GM12878 (cell line): Measurements from ENCODE around the gene PKM. TPM values are rescaled to one million over a fixed set of nuclear protein-coding genes. Genes with fewer than 3 reads are reported as not detected.
A peak's percentile ranks its signal among the peaks of the same experiment; 100 is the strongest.

Experiments
- ATAC-seq: fragments of 200-7000 bp; cut with Tn5 transposase; 3 replicates; pipeline ENCODE4 v1.9.1; 2020; ENCODE audit warnings: mild to moderate bottlenecking, moderate library complexity
- BruUV-seq: library from RNA; stranded (reverse); fragments of 400-500 nt; replicated peaks from 2 replicates; lab custom pipeline; 2021; lab: Mats Ljungman, UMichigan
- CTCF ChIA-PET: fragments of 300-600 bp; sonication (Branson Sonifier 250); formaldehyde crosslinking; extraction: SDS; loops from one replicate; lab custom pipeline; 2021; ENCODE audit warnings: inconsistent platforms; lab: Yijun Ruan, JAX
- POLR2A ChIA-PET: fragments of 350-600 bp; formaldehyde crosslinking; extraction: SDS; loops from one replicate; lab custom pipeline; 2021; ENCODE audit warnings: inconsistent platforms; lab: Charles Lee
- RAD21 ChIA-PET: fragments of 300-600 bp; sonication (Branson Sonifier 250); formaldehyde crosslinking; loops from one replicate; lab custom pipeline; 2023; ENCODE audit warnings: antibody characterized with exemption; ENCODE audit not compliant: unreplicated experiment; lab: Charles Lee
- SMC1A ChIA-PET: fragments of 300-600 bp; sonication (Branson Sonifier 250); formaldehyde crosslinking; loops from one replicate; lab custom pipeline; 2023; ENCODE audit not compliant: unreplicated experiment, uncharacterized antibody; lab: Charles Lee
- DNase-seq: peaks from one replicate; pipeline ENCODE4 v3.0.0-alpha.2; 2011; ENCODE audit warnings: low read depth, low spot score
- FAIRE-seq: peaks from 3 replicates; lab custom pipeline; 2011; peaks lifted over from hg19 to GRCh38; lab: Jason Lieb, UNC
- H2AFZ ChIP-seq: 2 replicates; pipeline ENCODE4 v1.6.0; 2011; ENCODE audit warnings: low read depth, low read length, control low read depth; ENCODE audit not compliant: control insufficient read depth
- H3K27ac ChIP-seq: 2 replicates; pipeline ENCODE4 v1.5.1; 2011; ENCODE audit warnings: control low read depth; ENCODE audit not compliant: control insufficient read depth, insufficient read depth
- H3K27me3 ChIP-seq, 2 experiments: replicated peaks in 1 of 2; 2 replicates each; pipeline versions ENCODE4 v1.6.0 to v1.6.1; 2011; ENCODE audit warnings: low read length in 1 of 2; ENCODE audit not compliant: control insufficient read depth in 2 of 2, insufficient read depth in 2 of 2
- H3K36me3 ChIP-seq, 2 experiments: 2 replicates each; pipeline ENCODE4 v1.5.1; 2011; ENCODE audit warnings: low read length in 1 of 2; ENCODE audit not compliant: control insufficient read depth in 2 of 2, insufficient read depth in 2 of 2
- H3K4me1 ChIP-seq: 2 replicates; pipeline ENCODE4 v1.6.1; 2011; ENCODE audit warnings: mild to moderate bottlenecking, low read length, moderate library complexity, mixed read lengths; ENCODE audit not compliant: control insufficient read depth, insufficient read depth
- H3K4me2 ChIP-seq: 2 replicates; pipeline ENCODE4 v1.6.0; 2011; ENCODE audit warnings: control low read depth; ENCODE audit not compliant: control insufficient read depth, insufficient read depth
- H3K4me3 ChIP-seq: fragments of 200-600 bp; sonication (generic); 2 replicates; pipeline ENCODE4 v1.5.1; 2016
- H3K79me2 ChIP-seq: 2 replicates; pipeline ENCODE4 v1.6.0; 2011; ENCODE audit warnings: low read length; ENCODE audit not compliant: control insufficient read depth, insufficient read depth
- H3K9ac ChIP-seq: 2 replicates; pipeline ENCODE4 v1.8.0; 2011; ENCODE audit warnings: low read length, control low read depth, mixed read lengths; ENCODE audit not compliant: control insufficient read depth, insufficient read depth
- H3K9me3 ChIP-seq: replicated peaks from 3 replicates; pipeline ENCODE4 v1.5.1; 2011; ENCODE audit warnings: mild to moderate bottlenecking, low read length; ENCODE audit not compliant: control insufficient read depth, insufficient read depth
- H4K20me1 ChIP-seq: 2 replicates; pipeline ENCODE4 v1.6.0; 2011; ENCODE audit not compliant: control insufficient read depth, insufficient read depth
- BCL11A ChIP-seq: IDR thresholded peaks from 2 replicates; pipeline ENCODE4 v1.6.1; 2011; ENCODE audit warnings: low read depth, low read length
- BHLHE40 ChIP-seq, 2 experiments: fragments of 450-650 bp in 1 of 2; IDR thresholded peaks; 2 replicates each; pipeline ENCODE4 v1.6.1; 2011 to 2017; ENCODE audit warnings: low read depth in 2 of 2, borderline replicate concordance in 1 of 2, improper control_type of control experiment in 1 of 2, low read length in 1 of 2, mild to moderate bottlenecking in 1 of 2
- BRCA1 ChIP-seq: IDR thresholded peaks from 2 replicates; pipeline ENCODE4 v1.6.1; 2011; ENCODE audit warnings: low read depth, low read length, improper control_type of control experiment
- CBX3 ChIP-seq: fragments of 200-600 bp; sonication (generic); IDR thresholded peaks from 2 replicates; pipeline ENCODE4 v1.6.1; 2016; ENCODE audit warnings: low read depth, borderline replicate concordance
- CHD2 ChIP-seq: IDR thresholded peaks from 2 replicates; pipeline ENCODE4 v1.6.1; 2011; ENCODE audit warnings: low read depth, low read length, improper control_type of control experiment, borderline replicate concordance
- CREB1 ChIP-seq: IDR thresholded peaks from 2 replicates; pipeline ENCODE4 v1.6.1; 2012; ENCODE audit warnings: low read depth, mild to moderate bottlenecking, inconsistent platforms
- EZH2 ChIP-seq: IDR thresholded peaks from 2 replicates; pipeline ENCODE4 v1.6.1; 2012; ENCODE audit warnings: low read depth, mild to moderate bottlenecking, control low read depth, inconsistent platforms, low read length, borderline replicate concordance; ENCODE audit not compliant: control insufficient read depth
- FOXK2 ChIP-seq: fragments of 450-650 bp; IDR thresholded peaks from 2 replicates; pipeline ENCODE4 v1.6.1; 2017; ENCODE audit warnings: mild to moderate bottlenecking, moderate library complexity
- IKZF1 ChIP-seq: fragments of 450-650 bp; conservative IDR thresholded peaks from 2 replicates; pipeline ENCODE4 v1.6.1; 2017; ENCODE audit warnings: antibody characterized with exemption, mild to moderate bottlenecking
- NFYB ChIP-seq: IDR thresholded peaks from 2 replicates; pipeline ENCODE4 v1.6.1; 2011; ENCODE audit warnings: low read depth, mild to moderate bottlenecking, low read length, improper control_type of control experiment, moderate library complexity; ENCODE audit not compliant: insufficient read depth
- SIX5 ChIP-seq: IDR thresholded peaks from 2 replicates; pipeline ENCODE4 v1.6.1; 2011; ENCODE audit warnings: mild to moderate bottlenecking, low read depth, low read length, moderate library complexity; ENCODE audit not compliant: severe bottlenecking
- SMARCA5 ChIP-seq: fragments of 450-650 bp; IDR thresholded peaks from 2 replicates; pipeline ENCODE4 v1.6.1; 2017; ENCODE audit warnings: mild to moderate bottlenecking
- SUZ12 ChIP-seq: fragments of 200-600 bp; sonication (generic); IDR thresholded peaks from one replicate; pipeline ENCODE4 v1.6.1; 2018; ENCODE audit warnings: antibody characterized with exemption, mild to moderate bottlenecking; ENCODE audit not compliant: unreplicated experiment
- TCF12 ChIP-seq: IDR thresholded peaks from 2 replicates; pipeline ENCODE4 v1.6.1; 2011; ENCODE audit warnings: low read depth, mild to moderate bottlenecking, low read length
- ZBTB11 ChIP-seq: fragments of 450-650 bp; formaldehyde crosslinking; IDR thresholded peaks from 2 replicates; pipeline ENCODE4 v1.5.0; 2022; ENCODE audit warnings: mild to moderate bottlenecking, missing genetic modification characterization
- ZSCAN29 ChIP-seq: fragments of 450-650 bp; IDR thresholded peaks from 2 replicates; pipeline ENCODE4 v1.6.1; 2017; ENCODE audit warnings: mild to moderate bottlenecking, moderate library complexity
- WGBS: methylation state at CpG from one replicate; pipeline ENCODE4 v1.1.6; 2016; ENCODE audit warnings: low lambda C conversion rate; ENCODE audit not compliant: insufficient replicate concordance, insufficient coverage; ENCODE audit errors: missing lambda C conversion rate; 5-methylcytosine and 5-hydroxymethylcytosine counted together
- in situ Hi-C: fragments of 300-500 bp; cut with MboI; formaldehyde crosslinking; loops from 9 replicates; pipeline ENCODE4 v1.14.3; 2018; ENCODE audit warnings: mixed read lengths
- intact Hi-C: fragments of 100-400 bp; cut with micrococcal nuclease; formaldehyde crosslinking; loops from one replicate; pipeline ENCODE4 v1.14.2; 2022; ENCODE audit not compliant: unreplicated experiment
- polyA plus RNA-seq, 11 experiments: library from polyadenylated mRNA; depleted of rRNA in 4 of 11; unstranded in 6 of 11; stranded (reverse) in 5 of 11; fragments of >200 nt; fragmentation: Nextera tagmentation in 4 of 11; fragmentation: Illumina TruSeq in 1 of 11; extraction: Ambion mirVana in 4 of 11; extraction: Trizol in 1 of 11; gene quantifications; 1 replicate in 1 of 11; 2 replicates in 10 of 11; pipeline versions ENCODE4 v1.2.1 to v1.2.3, GENCODE V29; 2011 to 2016; ENCODE audit warnings: inconsistent platforms in 2 of 11, missing spikeins in 2 of 11, low read depth in 1 of 11
- total RNA-seq, 4 experiments: library from RNA; depleted of rRNA in 3 of 4; stranded (reverse); fragments of >200 nt in 3 of 4; fragmentation: Illumina TruSeq in 1 of 4; extraction: Trizol in 1 of 4; gene quantifications; 2 replicates each; pipeline versions ENCODE4 v1.2.1 to v1.2.3, GENCODE V29; 2013 to 2021

PKM gene
- total and polyA plus RNA-seq, 10 of the 15 experiments (the other 5 are each of a cell fraction or from before 2014, with no cell fraction given), result 491 to 2,011 (median 1,433) TPM

- no peak for TF ChIP-seq ZBTB11 (CRISPR knock-in tag)
- TF ChIP-seq TCF12, result no peak
- TF ChIP-seq EZH2, result no peak
- TF ChIP-seq CHD2, result no peak
- no peak for TF ChIP-seq SMARCA5
- TF ChIP-seq CBX3, result no peak
Observed at GRCh38 chr15:72237853-72238224, 6.8 kb upstream of the PKM start (continued).

- no peaks in the 10 kb centered on the region for H3K27me3 ChIP-seq
- peaks cover 3% of the 10 kb centered on the region for H3K79me2 ChIP-seq
- SMC1A ChIA-PET, result interaction anchor here (0.8 to 1.4 kb wide), 3 partner anchors 9 to 37 kb away, joined by 3 to 4 read pairs (median 4); no protein-coding TSS in a partner anchor
- peak; percentile 51 for DNase-seq
- 0% methylated on average over 3 of the region's 3 CpGs for WGBS
- H4K20me1 ChIP-seq, result no peaks in the 10 kb centered on the region
- peak; percentile 96 for ATAC-seq
- H3K4me1 ChIP-seq, result peaks cover 12% of the 10 kb centered on the region; the same call in 1 of the 2 replicates
- CTCF ChIA-PET, result interaction anchor here (1.0 to 1.6 kb wide), 2 partner anchors 9 to 11 kb away, joined by 3 to 7 read pairs; no protein-coding TSS in a partner anchor
- peak overlapping the region; percentile 30; the same call in 1 of the 2 replicates for H3K9ac ChIP-seq
- RAD21 ChIA-PET, result interaction anchor here (0.5 to 1.2 kb wide), 3 partner anchors 10 to 85 kb away, joined by 3 to 10 read pairs (median 3); no protein-coding TSS in a partner anchor
- peaks cover 6 to 12% of the 10 kb centered on the region in 2 experiments for H3K36me3 ChIP-seq
- H3K27ac ChIP-seq, result peak overlapping the region; percentile 67
- FAIRE-seq, result peak; percentile 44
- H2AFZ ChIP-seq, result no peak overlapping the region
- H3K4me3 ChIP-seq, result peak overlapping the region; percentile 59; the same call in 1 of the 2 replicates
- peak overlapping the region; percentile 67 for H3K4me2 ChIP-seq
- POLR2A ChIA-PET, result interaction anchor here (0.6 to 1.1 kb wide), 4 partner anchors 9 to 1729 kb away, joined by 3 to 11 read pairs (median 4); no protein-coding TSS in a partner anchor
- TSS peak; percentile 75 for BruUV-seq
- in situ Hi-C loops, result no loop called here
- intact Hi-C loops, result no loop called here
- H3K9me3 ChIP-seq, result no peaks in the 10 kb centered on the region
- no peak for TF ChIP-seq FOXK2
- no peak for TF ChIP-seq SUZ12
- TF ChIP-seq BRCA1, result no peak
- TF ChIP-seq IKZF1, result peak; percentile 81
- no peak for TF ChIP-seq BCL11A
- no peak for TF ChIP-seq CREB1
- 0 out of 4 replicates have a peak, but pooled peaks of 1 of the 2 experiments have one; percentile 20 for TF ChIP-seq BHLHE40 (IDR thresholded peaks at IDR 0.05; ENCODE audit: borderline replicate concordance in 1 of 2, low read depth in 2 of 2, low read length in 1 of 2)
- no peak for TF ChIP-seq SIX5
- no peak for TF ChIP-seq ZSCAN29
- TF ChIP-seq EZH2, result no peak
- no peak for TF ChIP-seq CHD2
- TF ChIP-seq NFYB, result no peak
Observed at GRCh38 chr15:72237029-72237852, 6.3 kb upstream of the PKM start.
